Activated B cell treated with CpG ODN at 0.5 μM for 24 hours (primary cell): ENCODE data around the gene CALD1. TPM values are rescaled to one million over a fixed set of nuclear protein-coding genes. Genes with fewer than 3 reads are reported as not detected.

Source experiments
- ATAC-seq: fragments of 200-7000 bp; cut with Tn5 transposase; one replicate; pipeline ENCODE4 v1.10.0; 2021; ENCODE audit warnings: low read depth, mild to moderate bottlenecking, moderate library complexity
- CTCF ChIA-PET: fragments of 350-600 bp; sonication (Branson Sonifier 250); formaldehyde crosslinking; loops from one replicate; lab custom pipeline; 2021; ENCODE audit warnings: antibody characterized with exemption; lab: Charles Lee
- POLR2A ChIA-PET: fragments of 350-600 bp; sonication (Branson Sonifier 250); formaldehyde crosslinking; loops from one replicate; lab custom pipeline; 2021; ENCODE audit warnings: antibody characterized with exemption; lab: Charles Lee
- DNase-seq: peaks from one replicate; pipeline ENCODE4 v3.0.0; 2022
- H3K27ac Mint-ChIP-seq: one replicate; pipeline ENCODE4 v1.8.0; 2020; ENCODE audit warnings: mixed read lengths
- H3K27me3 Mint-ChIP-seq: one replicate; pipeline ENCODE4 v1.8.0; 2021; ENCODE audit warnings: mixed read lengths
- H3K36me3 Mint-ChIP-seq: one replicate; pipeline ENCODE4 v1.8.0; 2021; ENCODE audit warnings: low read depth, mixed read lengths
- H3K4me1 Mint-ChIP-seq: one replicate; pipeline ENCODE4 v1.8.0; 2021; ENCODE audit warnings: mixed read lengths
- H3K4me3 Mint-ChIP-seq: one replicate; pipeline ENCODE4 v1.8.0; 2020; ENCODE audit warnings: mild to moderate bottlenecking, mixed read lengths
- H3K9me3 Mint-ChIP-seq: one replicate; pipeline ENCODE4 v1.8.0; 2020; ENCODE audit warnings: mixed read lengths
- intact Hi-C: fragments of 100-400 bp; cut with micrococcal nuclease; formaldehyde crosslinking; loops from one replicate; pipeline ENCODE4 v1.15.1; 2024
- total RNA-seq: library from RNA; stranded (reverse); gene quantifications from 2 replicates; pipeline ENCODE4 v1.2.3, GENCODE V29; 2022
- TF ChIP-seq, protein P1 (sequence below): fragments of 200-600 bp; IDR thresholded peaks from one replicate; pipeline ENCODE4 v1.8.0; 2022; ENCODE audit warnings: antibody characterized with exemption, mild to moderate bottlenecking

CALD1 gene
- total RNA-seq, 1 donor from 2014 or later, result 0.33 TPM

GRCh38 chr7:134763960-134764359 is 15.5 kb upstream of the CALD1 start:
- CTCF ChIA-PET, result no interaction called here
- H3K27ac Mint-ChIP-seq, result no peak overlapping the region
- intact Hi-C loops, result loop anchor here (10.0 kb wide), 2 partner anchors 171 to 329 kb away; no protein-coding TSS in a partner anchor
- TF ChIP-seq, protein P1, sequence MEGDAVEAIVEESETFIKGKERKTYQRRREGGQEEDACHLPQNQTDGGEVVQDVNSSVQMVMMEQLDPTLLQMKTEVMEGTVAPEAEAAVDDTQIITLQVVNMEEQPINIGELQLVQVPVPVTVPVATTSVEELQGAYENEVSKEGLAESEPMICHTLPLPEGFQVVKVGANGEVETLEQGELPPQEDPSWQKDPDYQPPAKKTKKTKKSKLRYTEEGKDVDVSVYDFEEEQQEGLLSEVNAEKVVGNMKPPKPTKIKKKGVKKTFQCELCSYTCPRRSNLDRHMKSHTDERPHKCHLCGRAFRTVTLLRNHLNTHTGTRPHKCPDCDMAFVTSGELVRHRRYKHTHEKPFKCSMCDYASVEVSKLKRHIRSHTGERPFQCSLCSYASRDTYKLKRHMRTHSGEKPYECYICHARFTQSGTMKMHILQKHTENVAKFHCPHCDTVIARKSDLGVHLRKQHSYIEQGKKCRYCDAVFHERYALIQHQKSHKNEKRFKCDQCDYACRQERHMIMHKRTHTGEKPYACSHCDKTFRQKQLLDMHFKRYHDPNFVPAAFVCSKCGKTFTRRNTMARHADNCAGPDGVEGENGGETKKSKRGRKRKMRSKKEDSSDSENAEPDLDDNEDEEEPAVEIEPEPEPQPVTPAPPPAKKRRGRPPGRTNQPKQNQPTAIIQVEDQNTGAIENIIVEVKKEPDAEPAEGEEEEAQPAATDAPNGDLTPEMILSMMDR, result no peak
- H3K4me3 Mint-ChIP-seq, result no peak overlapping the region
- peaks cover 4% of the 10 kb centered on the region for H3K9me3 Mint-ChIP-seq
- DNase-seq, result no peak
- ATAC-seq, result no peak
- H3K36me3 Mint-ChIP-seq, result no peaks in the 10 kb centered on the region
- peaks cover 38% of the 10 kb centered on the region for H3K4me1 Mint-ChIP-seq
- no peaks in the 10 kb centered on the region for H3K27me3 Mint-ChIP-seq
- POLR2A ChIA-PET, result no interaction called here

DNA sequence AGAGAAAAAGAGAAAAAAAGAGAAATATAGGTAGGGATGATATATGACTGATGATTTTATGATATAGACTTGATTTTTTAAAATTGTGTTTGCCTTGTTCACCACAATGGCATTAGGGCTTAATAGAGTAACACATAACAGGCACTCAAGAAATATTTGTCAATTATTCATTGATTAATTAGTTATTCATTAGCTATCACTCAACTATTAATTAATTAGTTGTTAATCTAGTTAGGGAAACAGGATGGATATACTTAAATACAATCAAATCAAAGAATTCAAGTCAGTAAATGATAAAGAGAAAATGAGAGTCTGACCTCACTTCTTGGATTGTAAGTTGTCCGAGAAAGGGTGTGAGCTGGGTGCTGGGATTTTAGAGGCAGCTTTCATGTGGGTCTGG is 15.1 kb upstream of the CALD1 start:
- ATAC-seq (no peak), DNase-seq (no peak)
- H3K27me3 Mint-ChIP-seq, result no peaks in the 10 kb centered on the region
- CTCF ChIA-PET, result no interaction called here
- H3K4me1 Mint-ChIP-seq, result peaks cover 38% of the 10 kb centered on the region
- H3K36me3 Mint-ChIP-seq, result no peaks in the 10 kb centered on the region
- intact Hi-C loops, result loop anchor here (10.0 kb wide), 2 partner anchors 170 to 330 kb away; no protein-coding TSS in a partner anchor
- H3K27ac Mint-ChIP-seq, result no peak overlapping the region
- TF ChIP-seq, protein P1, result no peak
- H3K4me3 Mint-ChIP-seq, result no peak overlapping the region
- H3K9me3 Mint-ChIP-seq, result peaks cover 4% of the 10 kb centered on the region
- POLR2A ChIA-PET, result no interaction called here

- ChIA-PET CTCF (interaction anchor here (1.2 to 2.2 kb wide), 4 partner anchors 15 to 404 kb away, joined by 3 to 5 read pairs (median 4); partner anchors contain the start of gene CYREN), POLR2A (interaction anchor here (0.6 to 2.1 kb wide), 9 partner anchors 16 to 452 kb away, joined by 3 to 12 read pairs (median 5); partner anchors contain the start of genes BPGM and CYREN)
- H3K36me3 Mint-ChIP-seq, result no peaks in the 10 kb centered on the region
- peaks cover 4% of the 10 kb centered on the region for H3K9me3 Mint-ChIP-seq
- H3K27ac Mint-ChIP-seq, result peak overlapping the region; percentile 89
- intact Hi-C loops, result loop anchor here (1.0 to 10.0 kb wide), 4 partner anchors 121 to 404 kb away; partner anchors contain the start of genes BPGM and CYREN
- peak overlapping the region; percentile 55 for H3K4me3 Mint-ChIP-seq
- no peaks in the 10 kb centered on the region for H3K27me3 Mint-ChIP-seq
- TF ChIP-seq, protein P1, result no peak
- peak; percentile 90 for ATAC-seq
- peak; percentile 27 for DNase-seq
- peaks cover 33% of the 10 kb centered on the region for H3K4me1 Mint-ChIP-seq
Measured at GRCh38 chr7:134766779-134767519, 12.5 kb upstream of the CALD1 start.

GRCh38 chr7:134767520-134768168 is 11.8 kb upstream of the CALD1 start:
- intact Hi-C loops, result loop anchor here (1.0 to 10.0 kb wide), 4 partner anchors 121 to 403 kb away; partner anchors contain the start of genes BPGM and CYREN

More at GRCh38 chr7:134767520-134768168, 11.8 kb upstream of the CALD1 start:
- no peak for DNase-seq
- Mint-ChIP-seq H3K36me3 (no peaks in the 10 kb centered on the region), H3K4me1 (peaks cover 33% of the 10 kb centered on the region), H3K4me3 (peak overlapping the region; percentile 55), H3K27ac (peak overlapping the region; percentile 89), H3K9me3 (peaks cover 4% of the 10 kb centered on the region), H3K27me3 (no peaks in the 10 kb centered on the region)
- TF ChIP-seq, protein P1, result no peak
- CTCF ChIA-PET, result interaction anchor here (1.2 to 2.2 kb wide), 3 partner anchors 15 to 403 kb away, joined by 3 to 5 read pairs (median 4); partner anchors contain the start of gene CYREN
- POLR2A ChIA-PET, result interaction anchor here (0.7 to 2.1 kb wide), 8 partner anchors 15 to 403 kb away, joined by 3 to 12 read pairs (median 5); partner anchors contain the start of genes BPGM and CYREN
- ATAC-seq, result peak; percentile 53
